VCaP (cell line): Measurements from ENCODE around the gene SLC25A1.
"Not testable (repeated sequence)": the region's sequence is repeated elsewhere in the genome, so short reads cannot be mapped to it uniquely, and the experiment has no call there.

Source experiments
- H3K27ac ChIP-seq: fragments of 450-650 bp; 2 replicates; pipeline ENCODE4 v1.5.1; 2017
- CTCF ChIP-seq: fragments of 450-650 bp; conservative IDR thresholded peaks from 2 replicates; pipeline ENCODE4 v1.5.1; 2017; ENCODE audit warnings: mild to moderate bottlenecking, moderate library complexity

The SLC25A1 gene

GRCh38 chr22:19206287-19206686, 27.8 kb upstream of the SLC25A1 start:
- no peak overlapping the region for H3K27ac ChIP-seq
- no peak for TF ChIP-seq CTCF

- TF ChIP-seq CTCF, result no peak
- no peak overlapping the region for H3K27ac ChIP-seq
Measured at GRCh38 chr22:19204640-19205039, 26.1 kb upstream of the SLC25A1 start.

GRCh38 chr22:19203834-19204233, 25.3 kb upstream of the SLC25A1 start:
- no peak for TF ChIP-seq CTCF
- no peak overlapping the region for H3K27ac ChIP-seq

GRCh38 chr22:19202799-19203186, 24.3 kb upstream of the SLC25A1 start:
- H3K27ac ChIP-seq, result not testable (repeated sequence)

GRCh38 chr22:19201869-19202798, 23.6 kb upstream of the SLC25A1 start:
- TF ChIP-seq CTCF, result no peak
- no peak overlapping the region for H3K27ac ChIP-seq

GRCh38 chr22:19201130-19201868, 22.8 kb upstream of the SLC25A1 start:
- no peak for TF ChIP-seq CTCF
- H3K27ac ChIP-seq, result no peak overlapping the region

- TF ChIP-seq CTCF, result no peak
Measured at GRCh38 chr22:19199479-19199878, 20.9 kb upstream of the SLC25A1 start.

More at GRCh38 chr22:19199479-19199878, 20.9 kb upstream of the SLC25A1 start:
- no peak overlapping the region for H3K27ac ChIP-seq
